Measurements from ENCODE around the gene TSFM.

The TSFM gene

GRCh38 chr12:57779736-57780135, 2.9 kb upstream of the TSFM start:
- DNase-seq (ENCODE audit: low spot score), result no peak

- DNase-seq (ENCODE audit: low spot score), result no peak
Measured at GRCh38 chr12:57780284-57780897, 2.2 kb upstream of the TSFM start.

- no peak for DNase-seq (ENCODE audit: low spot score)
Measured at GRCh38 chr12:57781244-57781643, 1.3 kb upstream of the TSFM start.

- no peak for DNase-seq (ENCODE audit: low spot score)
Measured at GRCh38 chr12:57781801-57782200, 786 bp upstream of the TSFM start.

- DNase-seq (ENCODE audit: low spot score), result no peak
Measured at GRCh38 chr12:57782243-57782607, 362 bp upstream of the TSFM start.

- no peak for DNase-seq (ENCODE audit: low spot score)
Measured at GRCh38 chr12:57783466-57783801, 847 bp downstream of the TSFM start.

GRCh38 chr12:57783861-57784260, 1.3 kb downstream of the TSFM start:
- DNase-seq (ENCODE audit: low spot score), result no peak

- no peak for DNase-seq (ENCODE audit: low spot score)
Measured at GRCh38 chr12:57793920-57794319, 11.3 kb downstream of the TSFM start.

GRCh38 chr12:57795354-57795753, 12.8 kb downstream of the TSFM start:
- DNase-seq (ENCODE audit: low spot score), result no peak

- DNase-seq (ENCODE audit: low spot score), result no peak
Measured at GRCh38 chr12:57796996-57797395, 14.4 kb downstream of the TSFM start.

GRCh38 chr12:57797933-57798332, 15.3 kb downstream of the TSFM start:
- no peak for DNase-seq (ENCODE audit: low spot score)

GRCh38 chr12:57800965-57801364, 18.4 kb downstream of the TSFM start:
- DNase-seq (ENCODE audit: low spot score), result no peak

GRCh38 chr12:57802607-57803006, 20.0 kb downstream of the TSFM start:
- no peak for DNase-seq (ENCODE audit: low spot score)

- DNase-seq (ENCODE audit: low spot score), result no peak
Measured at GRCh38 chr12:57803319-57803893, 20.8 kb downstream of the TSFM start.

- no peak for DNase-seq (ENCODE audit: low spot score)
Measured at GRCh38 chr12:57806677-57807076, 24.1 kb downstream of the TSFM start.

- no peak for DNase-seq (ENCODE audit: low spot score)
Measured at GRCh38 chr12:57807285-57807684, 24.7 kb downstream of the TSFM start.

GRCh38 chr12:57808351-57808750, 25.8 kb downstream of the TSFM start:
- no peak for DNase-seq (ENCODE audit: low spot score)

- DNase-seq (ENCODE audit: low spot score), result no peak
Measured at GRCh38 chr12:57809425-57809824, 26.8 kb downstream of the TSFM start.

- DNase-seq (ENCODE audit: low spot score), result no peak
Measured at GRCh38 chr12:57810450-57810849, 27.9 kb downstream of the TSFM start.

GRCh38 chr12:57811028-57811755, 28.6 kb downstream of the TSFM start:
- no peak for DNase-seq (ENCODE audit: low spot score)

- no peak for DNase-seq (ENCODE audit: low spot score)
Measured at GRCh38 chr12:57813111-57813970, 30.8 kb downstream of the TSFM start.
